GM18526 (cell line): ENCODE measurements around the gene CRB2.

Experiments used
- POLR2A ChIP-seq: IDR thresholded peaks from 3 replicates; pipeline ENCODE4 v1.6.1; 2011; ENCODE audit not compliant: insufficient read length; ENCODE audit errors: extremely low read depth

Gene CRB2

DNA sequence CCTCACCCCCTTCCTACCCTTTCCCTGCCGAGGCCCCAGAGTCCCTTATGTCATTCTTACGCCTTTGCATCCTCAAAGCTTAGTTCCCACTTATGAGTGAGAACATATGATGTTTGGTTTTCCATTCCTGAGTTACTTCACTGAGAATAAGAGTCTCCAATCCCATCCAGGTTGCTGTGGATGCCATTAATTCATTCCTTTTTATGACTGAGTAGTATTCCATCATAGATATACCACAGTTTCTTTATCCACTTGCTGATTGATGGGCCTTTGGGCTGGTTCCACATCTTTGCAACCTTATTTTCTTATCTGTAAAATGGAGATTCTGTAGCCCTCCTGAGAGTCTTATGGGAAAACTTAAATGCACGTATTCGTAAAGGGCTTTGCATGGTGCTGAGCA is 36.8 kb downstream of the CRB2 start:
- TF ChIP-seq POLR2A = no peak

GRCh38 chr9:123394291-123395235 is 38.6 kb downstream of the CRB2 start:
- no peak for TF ChIP-seq POLR2A

DNA sequence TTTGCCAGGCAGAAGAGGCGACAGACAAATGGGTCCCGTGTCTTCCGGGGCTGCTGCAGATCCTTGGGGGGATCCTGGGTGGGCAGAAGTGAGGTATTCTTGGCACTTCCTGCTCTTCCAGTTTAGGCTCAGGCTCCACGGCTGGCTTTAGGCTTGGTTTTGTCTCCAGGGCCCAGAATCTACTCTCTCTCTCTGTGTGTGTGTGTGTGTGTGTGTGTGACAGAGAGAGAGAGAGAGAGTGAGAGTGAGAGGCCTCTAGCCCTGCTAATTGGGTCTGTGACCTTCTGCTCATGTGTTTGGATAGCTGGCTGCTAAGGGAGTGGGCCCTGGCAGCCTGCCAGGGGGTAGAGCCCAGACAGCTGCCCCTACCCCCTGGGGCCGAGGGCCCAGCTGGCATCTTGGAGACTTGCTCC is 39.3 kb downstream of the CRB2 start:
- no peak for TF ChIP-seq POLR2A

- TF ChIP-seq POLR2A = no peak
These were observed 39.9 kb downstream of the CRB2 start for GRCh38 chr9:123395689-123396511.

- no peak for TF ChIP-seq POLR2A
These were observed 42.0 kb downstream of the CRB2 start for GRCh38 chr9:123397975-123398374.

DNA sequence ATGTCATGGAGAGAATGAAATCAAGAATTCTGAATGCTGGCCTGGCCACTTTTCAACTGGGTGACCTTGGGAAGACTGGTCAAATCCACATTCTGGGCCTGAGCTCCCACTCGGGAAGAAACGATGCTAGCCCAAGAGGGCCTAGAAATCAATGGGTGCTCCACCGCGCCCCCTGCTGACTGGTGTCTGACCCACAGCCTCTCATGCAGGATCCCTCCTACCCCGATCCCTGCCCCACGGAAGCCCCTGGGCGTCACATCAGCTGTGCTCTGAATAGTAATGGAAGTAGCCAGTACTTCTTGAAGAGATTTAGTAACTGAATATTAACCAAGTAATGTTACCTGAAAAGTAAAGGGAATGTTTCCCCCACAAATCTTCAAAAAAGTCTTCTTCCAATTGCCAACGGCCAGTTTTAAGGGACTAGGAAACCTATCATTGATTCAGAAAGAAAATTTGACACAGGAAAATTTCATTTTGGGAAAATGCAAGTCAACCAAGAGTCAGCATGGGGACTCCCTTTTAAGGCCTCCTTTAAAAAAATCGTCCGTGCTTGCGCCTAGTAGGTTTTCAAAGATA is 43.9 kb downstream of the CRB2 start:
- TF ChIP-seq POLR2A = no peak

- TF ChIP-seq POLR2A = no peak
These were observed 45.0 kb downstream of the CRB2 start for GRCh38 chr9:123400926-123401503.

DNA sequence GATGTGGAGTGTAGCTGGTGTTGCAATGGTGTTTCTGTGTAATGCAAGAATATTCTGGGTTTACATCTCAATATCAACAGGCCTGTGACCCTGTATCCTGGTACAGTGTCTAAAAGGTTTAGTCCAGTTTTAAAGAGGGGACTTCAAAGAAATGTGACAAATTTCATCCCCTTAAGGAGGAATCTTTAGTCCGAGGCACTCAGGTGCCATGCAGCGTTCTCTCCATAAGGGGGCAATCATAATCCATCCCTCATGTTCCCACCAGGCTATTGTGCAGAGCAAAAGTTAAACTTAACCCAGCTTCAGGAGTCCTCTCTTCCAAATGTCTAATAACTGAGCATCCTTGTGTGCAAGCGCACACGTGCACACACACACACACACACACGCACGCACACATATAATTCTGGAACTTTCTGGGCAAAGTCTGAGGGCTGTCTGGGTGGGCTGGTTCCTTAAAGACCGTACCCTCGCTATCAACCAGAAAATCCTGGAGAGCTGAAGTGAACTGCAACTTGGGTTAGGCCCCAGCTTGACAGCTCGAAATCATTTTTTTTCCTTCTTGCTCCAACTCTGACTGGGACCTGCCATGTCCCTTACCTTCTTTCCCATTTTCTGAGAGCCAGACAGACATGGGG is 46.0 kb downstream of the CRB2 start:
- no peak for TF ChIP-seq POLR2A

DNA sequence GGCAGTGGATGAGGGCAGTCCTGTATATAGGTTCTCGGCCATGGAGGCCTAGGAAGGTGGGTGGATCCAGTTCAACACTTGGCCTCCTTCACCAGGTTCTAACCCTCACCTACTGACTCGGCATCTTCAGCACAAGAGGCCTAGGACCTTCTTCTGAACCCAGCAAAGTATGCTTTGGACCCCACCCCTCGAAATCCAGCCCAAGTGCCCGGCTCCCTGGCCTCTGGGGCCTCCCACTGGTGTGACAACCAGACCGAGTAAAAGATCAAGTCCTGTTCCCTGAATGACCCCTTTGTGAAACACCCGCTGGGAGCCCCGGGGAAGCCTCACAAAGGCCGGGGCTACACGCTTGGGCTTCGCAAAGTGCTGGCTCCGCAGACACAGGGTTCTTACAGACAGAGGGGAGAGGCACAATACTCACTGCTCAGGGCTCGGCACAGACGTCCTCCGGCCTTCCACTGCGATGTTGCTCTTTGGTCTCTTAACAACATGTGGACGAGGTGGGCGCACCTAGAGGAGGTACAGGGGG is 47.0 kb downstream of the CRB2 start:
- TF ChIP-seq POLR2A = no peak

DNA sequence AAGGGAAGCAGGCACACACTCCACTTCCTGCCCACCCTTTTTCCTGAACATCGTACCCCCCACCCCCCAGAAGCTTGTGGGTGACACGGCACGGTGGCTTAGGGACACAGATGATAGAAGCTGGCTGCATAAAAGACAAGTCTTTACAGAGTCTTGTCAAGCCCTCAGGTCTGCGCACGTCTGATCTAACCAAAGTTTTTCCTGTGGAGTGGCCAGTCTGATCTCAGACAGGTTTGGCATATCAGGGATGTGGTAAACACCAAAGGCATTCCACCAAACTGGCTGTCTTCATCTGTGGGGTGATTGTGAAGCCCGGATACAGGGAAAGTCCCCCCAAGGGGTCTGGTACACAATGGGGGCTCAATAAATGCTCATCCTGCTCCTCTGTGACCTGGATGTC is 50.0 kb downstream of the CRB2 start:
- TF ChIP-seq POLR2A = no peak

DNA sequence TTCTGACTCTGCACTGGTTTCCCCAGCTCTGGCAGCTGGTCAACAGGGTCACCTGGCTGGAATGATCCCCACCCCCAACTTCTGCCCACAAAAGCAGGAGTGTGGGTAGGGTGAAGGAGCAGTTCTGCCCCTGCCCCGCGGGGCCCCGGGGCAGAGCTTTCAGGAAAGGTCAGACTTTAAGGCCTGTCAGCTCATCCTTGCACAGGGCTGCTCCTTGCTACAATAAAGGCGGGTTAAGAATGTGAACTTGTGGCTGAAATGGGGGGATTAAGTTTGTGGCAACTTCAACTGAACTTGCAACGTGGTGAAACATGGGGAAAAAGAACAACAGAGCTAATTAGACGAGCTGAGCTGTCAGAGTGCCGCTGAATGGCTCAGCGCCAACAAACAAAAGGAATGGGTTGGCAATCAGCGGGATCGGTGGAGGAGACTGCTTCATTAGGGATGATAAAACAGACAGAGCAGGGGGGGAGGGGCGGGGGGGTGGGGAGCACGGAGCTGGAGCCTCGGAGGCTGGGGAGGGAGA is 50.8 kb downstream of the CRB2 start:
- no peak for TF ChIP-seq POLR2A

GRCh38 chr9:123407217-123407851 is 51.3 kb downstream of the CRB2 start:
- TF ChIP-seq POLR2A = no peak

- TF ChIP-seq POLR2A = no peak
These were observed 52.6 kb downstream of the CRB2 start for GRCh38 chr9:123408313-123409262.
